Measurements from ENCODE around the gene B3GNT5.

DNA sequence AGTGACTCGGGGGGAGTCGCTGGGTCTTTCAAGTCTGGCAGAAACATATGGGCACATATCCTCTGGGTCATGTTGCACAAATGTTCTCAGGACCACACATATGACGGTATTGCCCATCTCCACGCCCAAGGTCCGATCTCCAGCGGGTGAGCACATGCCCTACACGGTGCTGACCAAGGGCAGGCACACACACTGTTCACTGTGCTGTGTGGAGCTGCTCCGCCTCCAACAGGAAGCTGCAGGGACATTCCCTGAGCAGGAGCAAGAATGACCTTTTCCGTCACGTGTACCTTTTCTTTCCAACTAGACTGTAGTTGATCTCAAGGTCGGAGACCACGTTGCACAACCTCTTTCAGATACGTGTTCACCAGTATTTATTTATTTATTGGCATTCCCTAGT lies 41.7 kb upstream of the B3GNT5 start:
- TF ChIP-seq, protein P1, sequence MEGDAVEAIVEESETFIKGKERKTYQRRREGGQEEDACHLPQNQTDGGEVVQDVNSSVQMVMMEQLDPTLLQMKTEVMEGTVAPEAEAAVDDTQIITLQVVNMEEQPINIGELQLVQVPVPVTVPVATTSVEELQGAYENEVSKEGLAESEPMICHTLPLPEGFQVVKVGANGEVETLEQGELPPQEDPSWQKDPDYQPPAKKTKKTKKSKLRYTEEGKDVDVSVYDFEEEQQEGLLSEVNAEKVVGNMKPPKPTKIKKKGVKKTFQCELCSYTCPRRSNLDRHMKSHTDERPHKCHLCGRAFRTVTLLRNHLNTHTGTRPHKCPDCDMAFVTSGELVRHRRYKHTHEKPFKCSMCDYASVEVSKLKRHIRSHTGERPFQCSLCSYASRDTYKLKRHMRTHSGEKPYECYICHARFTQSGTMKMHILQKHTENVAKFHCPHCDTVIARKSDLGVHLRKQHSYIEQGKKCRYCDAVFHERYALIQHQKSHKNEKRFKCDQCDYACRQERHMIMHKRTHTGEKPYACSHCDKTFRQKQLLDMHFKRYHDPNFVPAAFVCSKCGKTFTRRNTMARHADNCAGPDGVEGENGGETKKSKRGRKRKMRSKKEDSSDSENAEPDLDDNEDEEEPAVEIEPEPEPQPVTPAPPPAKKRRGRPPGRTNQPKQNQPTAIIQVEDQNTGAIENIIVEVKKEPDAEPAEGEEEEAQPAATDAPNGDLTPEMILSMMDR (IDR thresholded peaks at IDR 0.05) = no peak
- TF ChIP-seq NFYB (CRISPR knock-in tag; conservative IDR thresholded peaks at IDR 0.05; ENCODE audit: low read depth) (no peak), CREB1 (CRISPR knock-in tag; IDR thresholded peaks at IDR 0.05) (no peak)
- TF ChIP-seq, protein P2, sequence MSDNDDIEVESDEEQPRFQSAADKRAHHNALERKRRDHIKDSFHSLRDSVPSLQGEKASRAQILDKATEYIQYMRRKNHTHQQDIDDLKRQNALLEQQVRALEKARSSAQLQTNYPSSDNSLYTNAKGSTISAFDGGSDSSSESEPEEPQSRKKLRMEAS (CRISPR knock-in tag; IDR thresholded peaks at IDR 0.05) = no peak
